ENCODE measurements around the gene SSC5D. TPM values are rescaled to one million over a fixed set of nuclear protein-coding genes. Genes with fewer than 3 reads are reported as not detected.

Gene SSC5D
- total RNA-seq (2022; extraction: Qiagen RNA extraction) = 0.34 to 1.2 TPM (median 0.77 TPM) in 5 replicates

DNA sequence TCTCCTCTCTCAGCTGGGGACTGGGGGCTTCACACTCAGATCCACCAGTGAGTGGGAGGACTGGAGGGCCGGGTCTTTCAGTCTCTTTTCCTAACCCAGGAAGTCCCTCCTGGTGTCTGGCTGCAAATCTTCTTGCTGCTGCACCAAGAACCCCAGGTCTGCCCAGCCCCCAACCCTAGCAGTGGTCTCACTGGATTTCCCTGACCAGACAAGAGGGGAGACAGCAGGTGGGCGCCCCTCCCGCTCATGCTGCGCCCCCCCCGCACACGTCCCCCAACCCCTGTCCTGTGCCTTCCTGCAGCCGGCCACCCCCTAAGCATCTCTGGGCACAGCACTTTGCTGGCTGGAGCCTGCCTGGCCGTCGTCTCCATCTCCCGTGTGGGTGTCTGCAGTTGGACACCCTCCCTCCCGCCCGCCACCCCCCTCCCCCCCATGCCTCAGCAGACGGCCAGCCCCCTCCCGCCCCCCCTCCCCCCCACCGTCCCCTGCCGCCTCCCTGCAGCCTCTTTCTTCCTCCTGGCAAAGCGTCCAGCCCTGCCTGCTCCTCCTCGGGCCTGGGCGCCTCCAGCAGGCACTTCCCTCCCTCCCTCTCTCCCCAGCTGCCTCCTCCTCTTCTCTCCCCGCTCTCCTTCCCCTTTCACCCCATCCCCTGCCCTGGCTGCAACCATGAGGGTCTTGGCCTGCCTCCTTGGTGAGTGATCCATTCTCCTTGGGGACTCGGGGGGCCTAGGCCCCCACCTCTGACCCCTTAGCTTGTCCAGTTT, at the start of gene SSC5D:
Gene SSC5D, plus strand, starts transcription at position 513 of the 764 bp plus-strand sequence. Its CDS starts 154 bp downstream, at position 667.

DNA sequence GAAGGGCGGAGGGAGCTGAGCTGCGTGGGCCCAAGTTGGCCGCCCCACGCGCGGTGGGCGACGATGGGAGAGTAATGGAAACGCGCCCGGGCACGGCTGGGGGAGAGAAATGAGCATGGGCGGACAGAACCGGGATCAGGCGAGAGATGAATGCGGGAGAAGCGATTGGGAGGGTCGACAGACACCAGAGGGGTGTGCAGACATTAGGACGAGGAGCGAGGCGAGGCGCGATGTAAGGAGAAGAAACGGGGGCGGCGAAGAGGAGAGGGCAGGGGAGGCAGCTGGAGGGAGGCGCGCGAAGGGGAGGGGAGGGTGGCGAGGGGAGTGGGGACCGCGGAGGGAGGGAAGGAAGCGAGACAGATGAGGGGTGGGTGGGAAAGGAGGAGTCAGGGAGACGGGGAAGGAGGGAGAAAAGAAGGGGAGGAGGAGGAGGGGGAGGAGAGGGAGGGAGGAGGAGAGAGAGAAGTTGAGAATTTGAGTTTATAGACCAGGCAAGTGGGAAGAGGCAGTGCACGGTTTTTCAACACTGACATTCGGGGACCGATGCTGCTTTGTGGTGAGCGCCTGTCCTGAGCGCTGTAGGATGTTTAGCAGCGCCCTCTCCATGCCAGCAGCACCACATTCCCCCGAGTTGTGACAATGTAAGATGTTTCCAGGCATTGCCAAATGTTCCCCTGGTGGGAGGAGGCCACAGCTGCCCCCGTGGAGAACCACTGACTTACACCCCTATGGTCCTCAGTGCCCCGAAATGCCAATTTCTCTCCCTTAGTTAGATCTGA, 45.0 kb upstream of the SSC5D start, which contains the start of gene SHISA7:
Gene SHISA7, minus strand, starts transcription at position 256 of the 779 bp plus-strand sequence. CDS start 437 bp downstream, outside the sequence.

DNA sequence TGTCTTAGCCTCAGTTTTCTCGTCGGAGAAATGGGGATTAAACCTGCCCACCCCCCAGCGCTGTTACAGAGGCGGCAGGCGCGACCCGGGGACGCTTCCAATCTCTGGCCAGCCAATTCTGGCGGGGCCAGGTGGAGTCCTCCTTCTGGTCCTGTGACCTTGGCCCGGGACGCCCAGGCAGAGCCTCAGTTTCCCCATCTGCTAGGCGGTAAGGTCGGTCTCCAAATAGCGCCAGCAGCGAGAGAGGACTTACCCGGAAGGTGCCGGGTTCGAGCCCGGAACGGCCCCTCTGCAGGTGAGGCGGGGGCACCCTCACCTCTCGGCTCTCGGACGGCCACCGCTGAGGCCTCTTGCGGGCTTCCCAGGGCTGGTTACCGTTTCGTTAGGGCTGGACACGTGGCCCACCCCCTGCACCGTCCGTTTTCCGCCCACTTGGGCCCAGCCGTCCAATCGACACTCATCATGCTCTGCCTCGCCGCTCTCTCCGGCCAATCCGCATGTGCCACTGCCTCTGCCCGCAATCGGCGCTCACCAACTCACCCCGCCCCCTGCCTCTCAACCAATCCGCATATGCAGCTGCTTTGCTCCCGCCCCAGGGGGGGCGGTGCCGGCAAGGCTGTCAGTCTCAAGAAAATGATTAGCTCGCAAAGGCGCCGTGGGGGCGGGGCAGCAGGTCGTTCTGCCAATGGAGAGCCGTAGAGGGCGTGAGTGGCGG, 26.8 kb upstream of the SSC5D start, which contains the start of gene ISOC2:
Gene ISOC2, minus strand, starts transcription at position 384 of the 715 bp plus-strand sequence. CDS start 5,156 bp downstream, outside the sequence.

DNA sequence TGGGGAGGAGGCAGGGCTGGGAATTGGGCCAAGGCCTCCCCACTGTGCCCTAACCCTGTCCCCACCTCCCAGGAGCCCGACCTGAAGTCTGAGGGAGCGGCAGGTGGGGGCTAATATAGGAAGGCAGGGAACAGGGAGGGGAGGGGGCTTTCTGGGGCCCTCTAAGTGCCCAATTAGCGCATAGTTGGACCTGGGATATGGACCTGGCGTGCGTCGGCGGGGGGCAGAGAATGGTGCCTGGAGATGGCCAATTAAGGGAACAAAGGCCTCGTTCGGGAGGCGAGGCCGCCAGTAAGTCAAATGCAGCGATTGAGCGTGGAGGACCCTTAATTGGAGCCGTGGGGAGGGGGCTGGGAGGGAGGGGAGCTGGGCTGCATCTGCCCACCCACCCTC, 23.6 kb upstream of the SSC5D start, which contains the start of gene C19orf85:
Gene C19orf85, minus strand, starts transcription at position 90 of the 393 bp plus-strand sequence. CDS start 197 bp downstream, outside the sequence.

DNA sequence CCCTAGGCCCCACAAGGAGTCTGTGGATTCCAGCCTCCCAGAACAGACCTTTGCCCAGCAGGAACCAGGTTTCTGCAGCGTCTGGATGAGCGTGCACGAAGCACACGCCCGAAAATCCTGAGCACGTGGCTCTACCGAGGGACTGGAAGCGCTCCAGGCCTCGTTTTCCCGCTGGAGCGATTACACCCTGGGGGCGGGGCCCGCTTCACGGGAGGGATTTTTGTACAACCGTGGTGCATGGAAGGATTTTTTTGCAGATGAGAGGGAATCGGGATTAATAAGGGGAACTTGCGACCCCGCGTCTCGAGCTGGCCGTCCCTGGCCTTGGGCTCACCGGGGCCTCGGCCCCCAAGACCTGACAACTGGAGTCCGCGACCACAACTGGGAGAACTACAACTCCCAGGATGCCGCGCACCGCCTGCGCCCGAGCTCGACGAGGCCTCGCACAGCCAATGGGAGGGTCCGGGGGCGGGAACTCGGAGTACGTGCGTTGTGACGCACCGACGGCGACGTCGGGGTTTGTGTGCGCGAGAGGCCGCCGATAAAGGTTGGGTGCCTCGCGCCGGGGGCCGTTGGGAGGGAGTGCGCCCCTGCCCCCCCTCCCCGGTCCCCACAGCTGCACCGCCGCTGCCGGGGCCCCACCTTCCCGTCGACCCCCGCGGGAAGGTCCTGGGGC, 12.0 kb upstream of the SSC5D start, which contains the start of gene ZNF628:
Gene ZNF628, plus strand, starts transcription at position 518 of the 676 bp plus-strand sequence. CDS start 3,294 bp downstream, outside the sequence.

DNA sequence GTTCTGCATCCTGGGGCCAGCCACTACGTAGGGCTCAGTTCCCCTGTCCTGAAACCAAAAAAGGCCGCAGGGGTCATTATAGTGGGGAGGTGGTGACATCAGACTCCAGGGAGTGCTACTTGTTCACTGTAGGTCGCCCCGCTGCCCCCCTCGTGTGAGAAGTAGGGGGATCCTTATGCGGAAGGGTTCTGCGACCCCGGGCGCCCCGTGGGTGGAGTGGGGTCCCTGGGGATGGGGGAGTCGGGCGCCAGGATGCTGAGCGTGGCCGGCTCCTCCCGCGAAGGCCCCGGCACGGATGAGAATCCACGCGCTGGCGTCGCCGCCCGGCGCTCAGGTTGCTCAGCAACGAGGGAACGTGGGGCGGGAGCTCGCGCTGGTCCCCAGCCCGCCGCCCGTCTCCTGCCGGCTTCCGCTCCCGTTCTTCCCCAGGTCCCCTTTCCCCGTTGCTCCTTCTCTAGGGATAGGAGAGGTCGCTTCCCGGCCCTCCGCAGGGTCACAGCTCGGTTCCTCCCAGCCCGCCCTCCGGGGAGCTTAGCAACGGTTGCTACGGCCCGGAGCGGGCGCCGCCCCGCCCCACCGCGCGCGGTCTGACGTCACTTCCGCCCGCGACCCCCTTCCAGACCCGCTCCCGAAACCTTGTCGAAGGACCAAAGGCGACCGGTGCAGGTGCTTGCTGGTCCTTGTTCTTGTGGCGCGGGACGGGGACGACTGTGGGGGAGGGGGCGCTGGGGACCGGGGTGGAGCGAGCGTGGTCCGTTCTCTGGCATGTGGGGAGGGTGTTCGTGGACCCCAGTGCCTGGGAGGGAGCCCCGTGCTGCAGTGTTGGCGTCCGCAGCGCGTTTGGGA, 3.4 kb upstream of the SSC5D start, which contains the start of gene NAT14:
Gene NAT14, plus strand, starts transcription at position 596 of the 846 bp plus-strand sequence. CDS start 521 bp downstream, outside the sequence.

DNA sequence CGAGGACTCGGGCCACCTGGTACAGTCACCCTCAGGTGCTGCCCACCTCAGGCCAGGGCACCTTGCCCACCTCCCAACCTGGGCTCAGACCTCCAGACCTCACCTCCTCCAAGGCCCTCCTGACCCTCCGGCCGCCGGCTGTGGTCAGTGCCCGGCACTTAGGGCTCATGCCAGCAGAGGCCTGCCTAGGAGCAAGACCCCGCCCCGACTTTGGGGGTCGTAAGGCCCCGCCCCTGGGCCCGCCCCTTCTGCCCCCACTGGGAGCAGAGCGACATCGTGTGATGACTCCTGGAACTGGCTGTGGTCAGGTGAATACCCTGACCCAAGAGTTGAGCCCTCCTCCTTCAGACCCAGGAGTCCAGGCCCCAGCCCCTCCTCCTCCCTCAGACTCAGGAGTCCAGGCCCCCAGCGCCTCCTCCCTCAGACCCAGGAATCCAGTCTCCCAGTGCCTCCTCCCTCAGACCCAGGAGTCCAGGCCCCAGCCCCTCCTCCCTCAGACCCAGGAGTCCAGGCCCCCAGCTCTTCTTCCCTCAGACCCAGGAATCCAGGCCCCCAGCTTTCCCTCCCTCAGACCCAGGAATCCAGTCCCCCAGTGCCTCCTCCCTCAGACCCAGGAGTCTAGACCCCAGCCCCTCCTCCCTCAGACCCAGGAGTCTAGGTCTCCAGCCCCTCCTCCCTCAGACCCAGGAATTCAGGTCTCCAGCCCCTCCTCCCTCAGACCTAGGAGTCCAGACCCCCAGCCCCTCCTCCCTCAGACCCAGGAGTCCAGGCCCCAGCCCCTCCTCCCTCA, 48.9 kb downstream of the SSC5D start, which contains the start of gene SBK2:
Gene SBK2, minus strand, starts transcription at position 183 of the 790 bp plus-strand sequence. CDS start 839 bp downstream, outside the sequence.

DNA sequence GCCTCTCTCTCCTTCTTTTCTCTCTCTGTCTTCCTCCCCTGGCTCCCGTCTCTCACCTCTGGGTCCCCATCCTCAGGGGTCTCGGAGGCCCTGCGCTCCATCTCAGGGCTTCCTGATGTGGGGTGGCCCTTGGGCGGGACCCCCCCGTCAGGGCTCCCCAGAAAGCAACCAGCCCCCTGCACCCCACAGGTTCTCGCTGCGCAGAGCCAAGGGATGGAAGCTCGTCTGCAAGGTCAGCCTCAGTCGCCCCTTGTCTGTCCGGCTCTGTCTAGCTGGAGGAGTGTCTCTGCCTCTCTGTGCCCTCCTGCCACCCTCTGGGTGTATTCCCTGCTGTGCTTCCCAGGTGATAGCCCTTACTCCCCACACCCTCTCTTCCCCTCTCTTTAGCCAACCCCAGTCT, 57.2 kb downstream of the SSC5D start, which contains the start of gene SBK3:
Gene SBK3, minus strand, starts transcription at position 101 of the 400 bp plus-strand sequence. Its CDS starts 0 bp downstream, at position 101.

Other genes with a start within 250 kb of the SSC5D start
- gene PPP6R1, start 229.4 kb upstream of the SSC5D start, total RNA-seq (2022; extraction: Qiagen RNA extraction) = 93.5 to 110 TPM (median 107 TPM) in 5 replicates
- 118 to 141 TPM (median 133 TPM) in 5 replicates for gene HSPBP1, start 208.3 kb upstream of the SSC5D start, total RNA-seq (2022; extraction: Qiagen RNA extraction)
- gene BRSK1, start 204.4 kb upstream of the SSC5D start, total RNA-seq (2022; extraction: Qiagen RNA extraction) = 2.4 to 3.6 TPM (median 3.1 TPM) in 5 replicates
- 0.20 TPM in 1 of 5 replicates, not detected in the others for gene TMEM150B, start 163.1 kb upstream of the SSC5D start, total RNA-seq (2022; extraction: Qiagen RNA extraction)
- gene KMT5C, start 148.6 kb upstream of the SSC5D start, total RNA-seq (2022; extraction: Qiagen RNA extraction) = 4.5 to 6.4 TPM (median 5.2 TPM) in 5 replicates
- gene COX6B2, start 133.7 kb upstream of the SSC5D start, total RNA-seq (2022; extraction: Qiagen RNA extraction) = 0.56 to 0.99 TPM (median 0.66 TPM) in 5 replicates
- 0.06 to 0.20 TPM (median 0.10 TPM) in 5 replicates for gene GARIN5B, start 125.2 kb upstream of the SSC5D start, total RNA-seq (2022; extraction: Qiagen RNA extraction)
- gene IL11, start 118.0 kb upstream of the SSC5D start, total RNA-seq (2022; extraction: Qiagen RNA extraction) = 11.8 to 15.1 TPM (median 12.3 TPM) in 5 replicates
- 1.1 to 2.0 TPM (median 1.4 TPM) in 5 replicates for gene TMEM190, start 111.6 kb upstream of the SSC5D start, total RNA-seq (2022; extraction: Qiagen RNA extraction)
- 1.4 to 10.5 TPM (median 8.0 TPM) in 5 replicates for gene TMEM238, start 104.1 kb upstream of the SSC5D start, total RNA-seq (2022; extraction: Qiagen RNA extraction)
- gene RPL28, start 102.5 kb upstream of the SSC5D start, total RNA-seq (2022; extraction: Qiagen RNA extraction) = 2,211 to 2,788 TPM (median 2,598 TPM) in 5 replicates
- gene UBE2S, start 80.6 kb upstream of the SSC5D start, total RNA-seq (2022; extraction: Qiagen RNA extraction) = 244 to 439 TPM (median 386 TPM) in 5 replicates
- gene SHISA7, start 45.1 kb upstream of the SSC5D start, total RNA-seq (2022; extraction: Qiagen RNA extraction) = not detected in 5 replicates
- gene ISOC2, start 26.8 kb upstream of the SSC5D start, total RNA-seq (2022; extraction: Qiagen RNA extraction) = 50.1 to 63.3 TPM (median 58.1 TPM) in 5 replicates
- gene C19orf85, start 23.7 kb upstream of the SSC5D start, total RNA-seq (2022; extraction: Qiagen RNA extraction) = not detected in 5 replicates
- 5.2 to 9.1 TPM (median 6.3 TPM) in 5 replicates for gene ZNF628, start 11.8 kb upstream of the SSC5D start, total RNA-seq (2022; extraction: Qiagen RNA extraction)
- 31.4 to 58.8 TPM (median 53.6 TPM) in 5 replicates for gene NAT14, start 3.2 kb upstream of the SSC5D start, total RNA-seq (2022; extraction: Qiagen RNA extraction)
- gene SBK2, start 48.7 kb downstream of the SSC5D start, total RNA-seq (2022; extraction: Qiagen RNA extraction) = 1.6 to 2.3 TPM (median 2.1 TPM) in 5 replicates
- gene SBK3, start 57.1 kb downstream of the SSC5D start, total RNA-seq (2022; extraction: Qiagen RNA extraction) = 1.5 to 2.4 TPM (median 1.7 TPM) in 5 replicates
- 19.9 to 35.0 TPM (median 29.6 TPM) in 5 replicates for gene ZNF579, start 92.4 kb downstream of the SSC5D start, total RNA-seq (2022; extraction: Qiagen RNA extraction)
- 18.6 to 24.5 TPM (median 24.2 TPM) in 5 replicates for gene FIZ1, start 111.1 kb downstream of the SSC5D start, total RNA-seq (2022; extraction: Qiagen RNA extraction)
- 11.2 to 18.9 TPM (median 16.4 TPM) in 5 replicates for gene ZNF524, start 111.9 kb downstream of the SSC5D start, total RNA-seq (2022; extraction: Qiagen RNA extraction)
- 7.2 to 12.0 TPM (median 10.9 TPM) in 5 replicates for gene ZNF865, start 117.2 kb downstream of the SSC5D start, total RNA-seq (2022; extraction: Qiagen RNA extraction)
- gene ZNF784, start 136.1 kb downstream of the SSC5D start, total RNA-seq (2022; extraction: Qiagen RNA extraction) = 4.6 to 6.1 TPM (median 5.4 TPM) in 5 replicates
- gene ZNF580, start 152.6 kb downstream of the SSC5D start, total RNA-seq (2022; extraction: Qiagen RNA extraction) = 26.3 to 52.7 TPM (median 47.0 TPM) in 5 replicates
- gene ZNF581, start 155.2 kb downstream of the SSC5D start, total RNA-seq (2022; extraction: Qiagen RNA extraction) = 36.1 to 50.8 TPM (median 48.2 TPM) in 5 replicates
- 16.8 to 19.4 TPM (median 17.5 TPM) in 5 replicates for gene CCDC106, start 159.8 kb downstream of the SSC5D start, total RNA-seq (2022; extraction: Qiagen RNA extraction)
- gene U2AF2, start 166.6 kb downstream of the SSC5D start, total RNA-seq (2022; extraction: Qiagen RNA extraction) = 262 to 324 TPM (median 284 TPM) in 5 replicates
- gene EPN1, start 186.8 kb downstream of the SSC5D start, total RNA-seq (2022; extraction: Qiagen RNA extraction) = 145 to 205 TPM (median 194 TPM) in 5 replicates
- not detected in 5 replicates for gene NLRP9, start 250.0 kb downstream of the SSC5D start, total RNA-seq (2022; extraction: Qiagen RNA extraction)